Measurements from ENCODE around the gene MINDY4B.
"Not testable (repeated sequence)": the region's sequence is repeated elsewhere in the genome, so short reads cannot be mapped to it uniquely, and the experiment has no call there.

The MINDY4B gene

GRCh38 chr3:150898046-150898754 lies 7.0 kb downstream of the MINDY4B start:
- no peak for DNase-seq

GRCh38 chr3:150897592-150897991 lies 7.6 kb downstream of the MINDY4B start:
- no peak for DNase-seq

- DNase-seq, result no peak
These were observed 14.4 kb downstream of the MINDY4B start for GRCh38 chr3:150890831-150891230.

- no peak for DNase-seq
These were observed 14.9 kb downstream of the MINDY4B start for GRCh38 chr3:150890295-150890694.

GRCh38 chr3:150889106-150889505 lies 16.1 kb downstream of the MINDY4B start:
- DNase-seq, result no peak

GRCh38 chr3:150887031-150887430 lies 18.2 kb downstream of the MINDY4B start:
- no peak for DNase-seq

- no peak for DNase-seq
These were observed 19.7 kb downstream of the MINDY4B start for GRCh38 chr3:150885535-150885934.

GRCh38 chr3:150878996-150879575 lies 26.2 kb downstream of the MINDY4B start:
- no peak for DNase-seq

GRCh38 chr3:150878290-150878689 lies 26.9 kb downstream of the MINDY4B start:
- DNase-seq, result no peak

GRCh38 chr3:150877303-150877702 lies 27.9 kb downstream of the MINDY4B start:
- DNase-seq, result no peak

GRCh38 chr3:150876611-150877265 lies 28.5 kb downstream of the MINDY4B start:
- DNase-seq, result no peak

GRCh38 chr3:150875548-150875947 lies 29.7 kb downstream of the MINDY4B start:
- DNase-seq, result no peak

GRCh38 chr3:150874666-150875219 lies 30.5 kb downstream of the MINDY4B start:
- no peak for DNase-seq

GRCh38 chr3:150871192-150871591 lies 34.0 kb downstream of the MINDY4B start:
- DNase-seq, result no peak

GRCh38 chr3:150870406-150870805 lies 34.8 kb downstream of the MINDY4B start:
- DNase-seq, result no peak

- no peak for DNase-seq
These were observed 37.0 kb downstream of the MINDY4B start for GRCh38 chr3:150868282-150868681.

GRCh38 chr3:150867434-150867833 lies 37.8 kb downstream of the MINDY4B start:
- DNase-seq, result no peak

- DNase-seq, result not testable (repeated sequence)
These were observed 41.3 kb downstream of the MINDY4B start for GRCh38 chr3:150863921-150864320.

- no peak for DNase-seq
These were observed 43.4 kb downstream of the MINDY4B start for GRCh38 chr3:150861851-150862250.

GRCh38 chr3:150857936-150858335 lies 47.3 kb downstream of the MINDY4B start:
- not testable (repeated sequence) for DNase-seq

GRCh38 chr3:150850191-150850590 lies 55.0 kb downstream of the MINDY4B start:
- no peak for DNase-seq

GRCh38 chr3:150848864-150849263 lies 56.4 kb downstream of the MINDY4B start:
- no peak for DNase-seq

GRCh38 chr3:150847433-150847832 lies 57.8 kb downstream of the MINDY4B start:
- DNase-seq, result no peak

GRCh38 chr3:150844484-150844883 lies 60.8 kb downstream of the MINDY4B start:
- no peak for DNase-seq
